ENCODE results near the gene GNA15.

Gene GNA15

GRCh38 chr19:3098515-3099346, 37.1 kb upstream of the GNA15 start:
- Histone ChIP-seq H2AFZ (ENCODE audit: low read length) (no peak overlapping the region), H3K36me3 (ENCODE audit: insufficient read depth, low read length) (no peaks in the 10 kb centered on the region), H3K9me3 (ENCODE audit: low read length) (no peaks in the 10 kb centered on the region), H3K9ac (ENCODE audit: low read length) (no peak overlapping the region), H3K4me2 (ENCODE audit: low read length) (no peak overlapping the region), H4K20me1 (ENCODE audit: insufficient read depth, low read length) (no peaks in the 10 kb centered on the region), H3F3A (ENCODE audit: insufficient read depth, low read length) (no peaks in the 10 kb centered on the region), H3K9me2 (ENCODE audit: low read depth, low read length) (no peaks in the 10 kb centered on the region), H3K27ac (ENCODE audit: low read depth, low read length, poor library complexity, severe bottlenecking) (no peak overlapping the region), H3K27me3 (ENCODE audit: insufficient read depth, low read length) (peaks cover 6% of the 10 kb centered on the region; the same call in 1 of the 2 replicates), H3K4me3 (ENCODE audit: low read depth, low read length, poor library complexity, severe bottlenecking) (no peak overlapping the region), H3K79me2 (ENCODE audit: insufficient read depth, low read length) (no peaks in the 10 kb centered on the region), H3K4me1 (ENCODE audit: insufficient read depth, low read length, severe bottlenecking) (peaks cover 16% of the 10 kb centered on the region)
- TF ChIP-seq CTCF (IDR thresholded peaks at IDR 0.05; ENCODE audit: low read length): no peak

- peaks cover 6% of the 10 kb centered on the region; the same call in 1 of the 2 replicates for H3K27me3 ChIP-seq (ENCODE audit: insufficient read depth, low read length)
- no peak overlapping the region for H2AFZ ChIP-seq (ENCODE audit: low read length)
- no peak overlapping the region for H3K4me3 ChIP-seq (ENCODE audit: low read depth, low read length, poor library complexity, severe bottlenecking)
- H3K4me1 ChIP-seq (ENCODE audit: insufficient read depth, low read length, severe bottlenecking): peaks cover 16% of the 10 kb centered on the region
- H3F3A ChIP-seq (ENCODE audit: insufficient read depth, low read length): no peaks in the 10 kb centered on the region
- H3K9me3 ChIP-seq (ENCODE audit: low read length): no peaks in the 10 kb centered on the region
- H4K20me1 ChIP-seq (ENCODE audit: insufficient read depth, low read length): no peaks in the 10 kb centered on the region
- TF ChIP-seq EZH2 (IDR thresholded peaks at IDR 0.05; ENCODE audit: borderline replicate concordance, low read length) (no peak), CTCF (IDR thresholded peaks at IDR 0.05; ENCODE audit: low read length) (no peak)
- no peaks in the 10 kb centered on the region for H3K79me2 ChIP-seq (ENCODE audit: insufficient read depth, low read length)
- no peak overlapping the region for H3K9ac ChIP-seq (ENCODE audit: low read length)
- no peaks in the 10 kb centered on the region for H3K36me3 ChIP-seq (ENCODE audit: insufficient read depth, low read length)
- H3K4me2 ChIP-seq (ENCODE audit: low read length): no peak overlapping the region
- no peak overlapping the region for H3K27ac ChIP-seq (ENCODE audit: low read depth, low read length, poor library complexity, severe bottlenecking)
- no peaks in the 10 kb centered on the region for H3K9me2 ChIP-seq (ENCODE audit: low read depth, low read length)
Measured at GRCh38 chr19:3099347-3100145, 36.3 kb upstream of the GNA15 start.

GRCh38 chr19:3100331-3100730, 35.5 kb upstream of the GNA15 start:
- Histone ChIP-seq H4K20me1 (ENCODE audit: insufficient read depth, low read length) (no peaks in the 10 kb centered on the region), H3F3A (ENCODE audit: insufficient read depth, low read length) (no peaks in the 10 kb centered on the region)

More at GRCh38 chr19:3100331-3100730, 35.5 kb upstream of the GNA15 start:
- no peak overlapping the region for H3K4me2 ChIP-seq (ENCODE audit: low read length)
- peaks cover 8% of the 10 kb centered on the region for H3K4me1 ChIP-seq (ENCODE audit: insufficient read depth, low read length, severe bottlenecking)
- H3K9me2 ChIP-seq (ENCODE audit: low read depth, low read length): no peaks in the 10 kb centered on the region
- H3K79me2 ChIP-seq (ENCODE audit: insufficient read depth, low read length): no peaks in the 10 kb centered on the region
- no peak for TF ChIP-seq EZH2 (IDR thresholded peaks at IDR 0.05; ENCODE audit: borderline replicate concordance, low read length)
- TF ChIP-seq CTCF (IDR thresholded peaks at IDR 0.05; ENCODE audit: low read length): no peak
- H3K9me3 ChIP-seq (ENCODE audit: low read length): no peaks in the 10 kb centered on the region
- H3K4me3 ChIP-seq (ENCODE audit: low read depth, low read length, poor library complexity, severe bottlenecking): no peak overlapping the region
- no peaks in the 10 kb centered on the region for H3K36me3 ChIP-seq (ENCODE audit: insufficient read depth, low read length)
- H3K9ac ChIP-seq (ENCODE audit: low read length): no peak overlapping the region
- no peak overlapping the region for H3K27ac ChIP-seq (ENCODE audit: low read depth, low read length, poor library complexity, severe bottlenecking)
- no peak overlapping the region for H2AFZ ChIP-seq (ENCODE audit: low read length)
- peaks cover 6% of the 10 kb centered on the region; the same call in 1 of the 2 replicates for H3K27me3 ChIP-seq (ENCODE audit: insufficient read depth, low read length)
